ENCODE data around the gene IGSF21.

The IGSF21 gene

GRCh38 chr1:18384059-18384458 is 276.5 kb downstream of the IGSF21 start:
- DNase-seq: no peak

- no peak for DNase-seq
Observed at GRCh38 chr1:18384471-18384870, 276.9 kb downstream of the IGSF21 start.

- no peak for DNase-seq
Observed at GRCh38 chr1:18385239-18385790, 277.7 kb downstream of the IGSF21 start.

GRCh38 chr1:18386591-18386990 is 279.0 kb downstream of the IGSF21 start:
- no peak for DNase-seq

- DNase-seq: no peak
Observed at GRCh38 chr1:18387307-18387706, 279.7 kb downstream of the IGSF21 start.

GRCh38 chr1:18390953-18391352 is 283.4 kb downstream of the IGSF21 start:
- no peak for DNase-seq

- DNase-seq: no peak
Observed at GRCh38 chr1:18394563-18395156, 287.1 kb downstream of the IGSF21 start.

GRCh38 chr1:18396247-18396980 is 288.8 kb downstream of the IGSF21 start:
- DNase-seq: no peak

- no peak for DNase-seq
Observed at GRCh38 chr1:18397641-18398040, 290.0 kb downstream of the IGSF21 start.

GRCh38 chr1:18398791-18399530 is 291.4 kb downstream of the IGSF21 start:
- DNase-seq: no peak

- no peak for DNase-seq
Observed at GRCh38 chr1:18400347-18401102, 292.9 kb downstream of the IGSF21 start.

GRCh38 chr1:18401921-18402320 is 294.3 kb downstream of the IGSF21 start:
- no peak for DNase-seq

GRCh38 chr1:18404460-18404859 is 296.9 kb downstream of the IGSF21 start:
- no peak for DNase-seq

GRCh38 chr1:18407166-18408045 is 299.8 kb downstream of the IGSF21 start:
- no peak for DNase-seq

- DNase-seq: no peak
Observed at GRCh38 chr1:18408656-18409370, 301.2 kb downstream of the IGSF21 start.

- DNase-seq: no peak
Observed at GRCh38 chr1:18409609-18410237, 302.1 kb downstream of the IGSF21 start.

- DNase-seq: no peak
Observed at GRCh38 chr1:18410407-18410806, 302.8 kb downstream of the IGSF21 start.

- no peak for DNase-seq
Observed at GRCh38 chr1:18411321-18411720, 303.7 kb downstream of the IGSF21 start.

- no peak for DNase-seq
Observed at GRCh38 chr1:18411820-18412641, 304.4 kb downstream of the IGSF21 start.

- no peak for DNase-seq
Observed at GRCh38 chr1:18412882-18413353, 305.3 kb downstream of the IGSF21 start.

Measured in SW 1271 (cell line).